Stimulated activated naive CD8-positive, alpha-beta T cell treated with anti-CD3 and anti-CD28 coated beads, Interleukin-15, amount 100 ng/mL, for 72 hours (primary cell): ENCODE data around the gene MAEA.

Experiments
- ATAC-seq: fragments of 150-1000 bp; cut with Tn5 transposase; 2 replicates; pipeline ENCODE4 v1.10.0; 2021; ENCODE audit warnings: mild to moderate bottlenecking, moderate library complexity
- DNase-seq, 2 donors: peaks; one replicate each; pipeline ENCODE4 v3.0.0; 2021 to 2022
- H3K27ac Mint-ChIP-seq, 2 donors: one replicate each; pipeline ENCODE4 v1.8.0; 2022; ENCODE audit warnings: mild to moderate bottlenecking in 2 of 2, mixed read lengths in 2 of 2, moderate library complexity in 2 of 2
- H3K27me3 Mint-ChIP-seq: one replicate; pipeline ENCODE4 v1.8.0; 2022; ENCODE audit warnings: mixed read lengths
- H3K4me1 Mint-ChIP-seq: one replicate; pipeline ENCODE4 v1.8.0; 2022; ENCODE audit warnings: mild to moderate bottlenecking, mixed read lengths
- H3K4me3 Mint-ChIP-seq, 2 donors: one replicate each; pipeline ENCODE4 v1.8.0; 2022; ENCODE audit warnings: mild to moderate bottlenecking in 2 of 2, mixed read lengths in 2 of 2, moderate library complexity in 1 of 2
- H3K9me3 Mint-ChIP-seq, 2 donors: one replicate each; pipeline ENCODE4 v1.8.0; 2022; ENCODE audit warnings: mixed read lengths in 2 of 2

MAEA gene

DNA sequence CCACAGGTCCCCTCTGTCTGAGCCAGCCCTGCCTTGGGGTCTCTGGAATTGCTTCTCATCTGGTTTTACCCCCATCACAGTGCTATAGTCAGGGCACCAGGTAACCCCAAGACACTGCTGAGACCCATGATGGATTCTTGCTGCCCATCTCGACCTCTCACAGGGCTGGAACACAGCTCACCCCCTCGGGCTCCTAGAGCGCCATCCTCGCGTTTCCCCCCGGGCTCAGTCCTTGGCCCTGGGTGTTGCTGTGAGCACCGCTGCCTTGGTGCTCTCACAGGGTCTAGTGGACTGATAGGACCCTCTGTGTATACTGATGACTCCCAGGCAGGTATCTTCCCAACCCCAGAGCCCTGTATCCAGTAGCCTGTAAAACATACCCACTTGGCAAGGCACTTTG is 8.8 kb downstream of the MAEA start:
- no peaks in the 10 kb centered on the region for H3K9me3 Mint-ChIP-seq
- DNase-seq (no peak), ATAC-seq (no peak)
- H3K27ac Mint-ChIP-seq = peak overlapping the region in 1 of 2 donors; percentile 30
- no peak overlapping the region for H3K4me3 Mint-ChIP-seq
- H3K4me1 Mint-ChIP-seq = peaks cover 73% of the 10 kb centered on the region
- H3K27me3 Mint-ChIP-seq = no peaks in the 10 kb centered on the region

DNA sequence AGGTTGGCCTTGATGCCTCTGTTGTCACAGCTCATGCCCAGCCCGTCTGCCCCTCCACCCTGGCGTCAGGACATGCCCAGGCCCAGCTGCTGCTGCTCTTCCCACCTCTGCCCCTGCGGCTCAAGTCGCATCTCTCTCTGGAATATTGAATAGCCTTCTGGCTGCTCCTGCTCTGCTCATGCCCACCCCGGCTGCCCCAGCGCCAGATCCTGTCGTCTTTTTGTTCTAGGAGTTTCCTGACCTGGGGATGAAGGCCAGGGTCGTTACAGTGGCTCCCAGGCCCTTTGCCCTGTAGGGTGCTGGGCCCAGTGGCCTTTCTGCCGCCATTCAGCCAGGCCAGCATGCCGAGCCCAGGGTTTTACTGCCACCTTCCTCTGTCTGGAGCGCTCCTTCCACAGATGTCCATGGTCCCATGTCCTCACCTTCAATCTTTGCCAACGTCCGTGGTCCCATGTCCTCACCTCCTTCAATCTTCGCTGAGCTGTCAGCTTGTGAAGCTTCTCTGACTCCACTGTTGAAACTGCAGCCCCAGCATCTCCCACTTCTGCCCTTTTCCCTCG is 9.7 kb downstream of the MAEA start:
- no peaks in the 10 kb centered on the region for H3K27me3 Mint-ChIP-seq
- peaks cover 64% of the 10 kb centered on the region for H3K4me1 Mint-ChIP-seq
- ATAC-seq (no peak), DNase-seq (no peak)
- peak overlapping the region; percentile 86 to 92 for H3K27ac Mint-ChIP-seq
- no peaks in the 10 kb centered on the region for H3K9me3 Mint-ChIP-seq
- H3K4me3 Mint-ChIP-seq = no peak overlapping the region

DNA sequence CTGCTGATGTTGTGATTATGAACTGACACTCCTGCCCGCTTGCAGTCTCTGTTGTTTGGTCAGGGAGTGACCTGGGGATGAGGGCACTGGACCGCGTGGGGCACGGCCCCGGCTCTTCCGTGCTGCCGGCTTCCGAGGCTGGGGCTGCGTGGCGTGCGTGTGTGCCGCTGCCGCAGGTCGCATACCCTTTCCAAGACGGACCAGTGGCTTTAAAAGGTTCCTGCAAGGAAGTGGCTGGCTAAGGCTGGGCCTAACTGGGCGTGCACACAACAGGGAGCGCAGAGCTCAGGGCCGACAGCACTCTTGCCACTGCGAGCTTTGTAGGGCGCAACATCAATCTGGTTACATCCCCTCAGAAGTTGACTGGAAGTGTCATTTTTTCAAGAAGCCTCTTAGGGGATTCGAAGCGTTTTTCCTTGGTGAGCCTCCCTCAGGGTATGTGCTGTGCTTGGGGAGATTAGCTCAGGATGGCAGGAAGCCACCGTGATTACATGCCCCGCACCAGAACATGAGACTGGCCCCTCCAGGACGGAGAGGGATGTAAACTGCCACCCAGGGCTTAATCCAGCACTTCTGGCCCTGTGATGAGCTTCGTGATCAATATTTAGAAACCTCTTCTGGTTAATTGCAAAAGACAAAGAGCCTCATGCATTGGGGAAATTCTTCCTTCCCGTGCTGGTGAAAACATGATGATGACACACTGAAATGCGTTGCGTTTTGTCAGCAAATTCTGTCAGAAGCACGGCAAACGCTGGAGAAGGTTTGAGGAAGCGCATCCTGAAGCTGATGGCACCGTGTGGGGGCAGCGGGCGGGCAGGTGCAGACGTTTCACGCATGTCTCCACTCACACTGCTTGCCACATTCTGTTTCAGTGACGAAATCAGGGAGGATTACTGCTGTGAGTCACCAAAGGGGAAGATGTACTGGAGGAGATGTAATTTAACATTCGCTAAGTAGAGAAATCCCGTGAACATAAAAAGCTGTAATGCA is 11.1 kb downstream of the MAEA start:
- no peaks in the 10 kb centered on the region for H3K27me3 Mint-ChIP-seq
- DNase-seq (no peak), ATAC-seq (no peak)
- H3K9me3 Mint-ChIP-seq = no peaks in the 10 kb centered on the region
- peaks cover 65% of the 10 kb centered on the region for H3K4me1 Mint-ChIP-seq
- H3K27ac Mint-ChIP-seq = peak overlapping the region; percentile 42 to 76
- no peak overlapping the region for H3K4me3 Mint-ChIP-seq

DNA sequence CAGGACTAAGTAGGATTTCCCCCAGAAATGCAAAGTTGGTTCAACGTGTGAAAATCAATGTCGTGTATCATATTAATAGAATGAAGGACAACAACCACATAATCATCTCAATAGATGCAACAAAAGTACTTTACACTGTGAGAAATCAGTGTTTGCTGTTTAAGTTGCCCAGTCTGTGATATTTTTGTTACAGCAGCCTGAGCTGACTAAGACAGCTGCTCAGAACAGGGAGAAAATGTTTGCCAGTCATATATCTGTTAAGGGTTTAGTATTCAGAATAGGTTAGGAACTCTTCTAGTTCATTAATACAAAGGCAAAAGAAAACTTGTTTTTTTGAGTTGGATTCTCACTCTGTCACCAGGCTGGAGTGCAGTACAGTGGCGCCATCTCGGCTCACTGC is 12.5 kb downstream of the MAEA start:
- peaks cover 69% of the 10 kb centered on the region for H3K4me1 Mint-ChIP-seq
- H3K27me3 Mint-ChIP-seq = no peaks in the 10 kb centered on the region
- no peak for ATAC-seq
- DNase-seq = no peak
- no peak overlapping the region for H3K4me3 Mint-ChIP-seq
- no peaks in the 10 kb centered on the region for H3K9me3 Mint-ChIP-seq
- no peak overlapping the region for H3K27ac Mint-ChIP-seq

DNA sequence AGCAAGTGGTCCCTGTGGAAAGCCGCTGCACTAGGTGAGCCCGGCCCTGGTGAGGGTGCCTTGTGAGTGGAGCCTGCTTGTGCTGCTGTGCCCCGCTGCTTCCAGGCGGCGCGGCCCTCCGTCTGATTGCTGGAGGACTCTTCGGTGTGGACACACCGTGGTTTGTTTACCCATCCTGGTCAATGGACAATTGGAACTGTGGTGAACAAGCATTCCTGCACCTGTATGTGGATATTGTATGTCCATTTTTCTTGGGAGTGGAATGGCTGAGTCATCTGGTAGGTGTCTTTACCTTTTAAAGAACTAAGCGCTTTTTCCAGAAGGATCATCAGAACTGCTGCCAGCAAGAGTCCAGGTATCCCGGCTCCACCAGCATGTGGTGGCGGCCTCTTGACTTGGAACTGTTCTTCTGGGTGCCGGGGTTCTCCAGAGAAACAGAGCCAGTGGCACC is 15.6 kb downstream of the MAEA start:
- Mint-ChIP-seq H3K27me3 (no peaks in the 10 kb centered on the region), H3K4me3 (peak overlapping the region in 1 of 2 donors; percentile 64), H3K27ac (peak overlapping the region in 1 of 2 donors; percentile 57), H3K4me1 (peaks cover 69% of the 10 kb centered on the region), H3K9me3 (no peaks in the 10 kb centered on the region)
- DNase-seq = no peak
- no peak for ATAC-seq

DNA sequence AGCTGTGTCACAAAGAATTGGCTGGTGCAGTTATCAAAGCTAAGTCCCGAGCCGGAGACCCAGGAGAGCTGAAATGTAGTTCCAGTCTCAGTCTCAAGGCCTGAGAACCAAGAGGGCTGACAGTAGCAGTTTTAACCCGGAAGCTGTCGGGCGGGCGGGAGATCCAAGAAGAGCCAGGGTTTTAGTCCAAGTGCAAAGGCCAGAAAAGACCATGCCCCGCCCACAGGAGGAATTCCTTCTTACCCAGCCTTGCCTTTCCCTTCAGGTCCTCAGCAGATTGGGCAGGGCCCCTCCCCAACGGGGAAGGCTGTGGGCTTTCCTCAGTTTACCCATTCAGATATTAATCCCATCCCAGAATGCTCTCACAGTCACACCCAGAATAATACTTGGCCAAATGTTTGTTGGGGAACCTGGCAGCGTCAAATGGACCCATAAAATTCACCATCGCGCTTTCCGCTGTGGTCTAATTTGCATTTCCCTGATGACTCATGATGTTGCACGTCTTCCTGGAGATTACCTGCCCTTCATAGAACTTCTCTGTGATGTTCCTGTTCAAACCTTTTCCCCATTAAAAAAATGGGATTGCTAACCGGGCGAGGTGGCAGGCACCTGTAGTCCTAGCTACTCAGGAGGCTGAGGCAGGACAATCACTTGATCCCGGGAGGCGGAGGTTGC is 16.2 kb downstream of the MAEA start:
- H3K4me1 Mint-ChIP-seq = peaks cover 69% of the 10 kb centered on the region
- DNase-seq = peak in 1 of 2 donors; percentile 46
- no peaks in the 10 kb centered on the region for H3K27me3 Mint-ChIP-seq
- peak overlapping the region; percentile 45 to 64 for H3K4me3 Mint-ChIP-seq
- ATAC-seq = peak; percentile 61
- H3K9me3 Mint-ChIP-seq = no peaks in the 10 kb centered on the region
- H3K27ac Mint-ChIP-seq = peak overlapping the region; percentile 60 to 84

DNA sequence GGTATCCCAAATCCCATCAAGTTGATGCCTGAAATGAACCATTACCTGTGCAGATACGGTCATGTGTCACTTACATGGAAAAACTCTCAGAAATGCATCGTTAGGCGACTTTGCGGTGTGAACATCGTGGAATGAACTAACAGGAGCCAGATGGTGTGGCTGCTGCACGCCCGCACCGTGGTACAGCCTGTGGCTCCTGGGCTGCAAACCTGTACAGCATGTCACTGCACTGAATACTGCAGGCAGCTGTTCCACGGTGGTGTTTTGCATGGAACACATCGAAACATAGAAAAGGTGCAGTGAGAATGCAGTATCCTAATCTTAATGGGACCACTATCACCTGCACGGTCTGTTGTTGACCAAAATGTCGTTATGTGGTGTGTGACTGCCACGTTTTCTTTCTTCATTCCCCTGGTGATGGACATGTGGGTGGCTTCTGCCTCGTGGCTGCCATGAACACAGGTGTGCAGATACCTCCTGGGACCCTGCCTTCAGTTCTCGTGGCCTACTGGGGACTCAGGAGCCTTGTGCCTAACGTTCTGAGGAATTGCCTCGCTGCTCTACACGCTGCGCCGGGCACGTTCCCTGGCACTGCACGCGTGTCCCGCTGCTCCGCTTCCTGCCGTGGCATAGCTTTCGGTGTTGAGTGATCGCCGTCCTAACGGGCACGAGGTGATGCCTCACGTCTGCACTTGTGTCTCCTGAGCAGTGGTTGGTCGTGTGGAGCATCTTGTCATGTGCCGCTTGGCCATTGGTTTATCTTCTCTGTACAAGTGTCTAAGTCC is 18.5 kb downstream of the MAEA start:
- no peaks in the 10 kb centered on the region for H3K27me3 Mint-ChIP-seq
- peaks cover 77% of the 10 kb centered on the region for H3K4me1 Mint-ChIP-seq
- H3K4me3 Mint-ChIP-seq = no peak overlapping the region
- H3K9me3 Mint-ChIP-seq = no peaks in the 10 kb centered on the region
- DNase-seq (no peak), ATAC-seq (no peak)
- H3K27ac Mint-ChIP-seq = peak overlapping the region in 1 of 2 donors; percentile 64

DNA sequence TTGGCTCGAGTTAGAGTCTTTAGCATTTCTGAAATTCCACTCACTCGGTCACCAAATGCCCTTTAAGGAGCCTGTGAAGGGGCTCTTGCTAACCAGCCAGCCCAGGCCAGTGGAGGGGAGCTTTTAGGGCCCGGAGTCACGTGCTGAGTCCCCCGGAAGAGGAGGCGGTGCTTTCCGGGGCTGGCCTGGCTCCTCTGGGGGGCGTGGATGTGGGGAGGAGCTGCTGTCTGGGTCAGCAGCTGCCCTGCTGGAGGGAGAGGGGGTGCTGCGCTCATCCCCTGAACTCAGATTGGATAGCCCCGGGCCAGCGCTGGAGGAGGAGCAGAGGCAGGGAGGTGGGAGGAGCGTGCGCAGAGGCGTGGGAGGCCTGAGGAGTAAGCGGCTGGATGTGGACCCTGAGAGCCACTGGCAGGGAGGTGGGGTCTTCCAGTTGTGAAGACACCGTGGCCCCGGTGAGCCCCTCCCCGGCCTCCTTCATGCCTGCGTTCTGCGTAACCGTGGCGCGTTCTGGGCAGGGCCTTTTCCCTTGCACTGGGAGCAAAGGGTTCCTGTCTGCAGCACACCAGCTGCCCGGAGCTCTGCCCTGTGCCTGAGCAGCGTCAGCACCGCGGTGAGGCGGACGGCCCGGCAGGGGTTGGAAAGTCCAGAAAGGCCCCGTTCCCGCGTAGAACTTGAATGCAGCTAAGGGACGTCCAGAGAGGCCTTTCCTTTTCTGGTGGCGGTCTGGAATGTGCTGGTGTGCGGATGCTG is 19.7 kb downstream of the MAEA start:
- peaks cover 77% of the 10 kb centered on the region for H3K4me1 Mint-ChIP-seq
- ATAC-seq (peak; percentile 80), DNase-seq (peak; percentile 47 to 54)
- peak overlapping the region; percentile 48 to 86 for H3K27ac Mint-ChIP-seq
- H3K27me3 Mint-ChIP-seq = no peaks in the 10 kb centered on the region
- no peaks in the 10 kb centered on the region for H3K9me3 Mint-ChIP-seq
- H3K4me3 Mint-ChIP-seq = peak overlapping the region; percentile 74 to 86

DNA sequence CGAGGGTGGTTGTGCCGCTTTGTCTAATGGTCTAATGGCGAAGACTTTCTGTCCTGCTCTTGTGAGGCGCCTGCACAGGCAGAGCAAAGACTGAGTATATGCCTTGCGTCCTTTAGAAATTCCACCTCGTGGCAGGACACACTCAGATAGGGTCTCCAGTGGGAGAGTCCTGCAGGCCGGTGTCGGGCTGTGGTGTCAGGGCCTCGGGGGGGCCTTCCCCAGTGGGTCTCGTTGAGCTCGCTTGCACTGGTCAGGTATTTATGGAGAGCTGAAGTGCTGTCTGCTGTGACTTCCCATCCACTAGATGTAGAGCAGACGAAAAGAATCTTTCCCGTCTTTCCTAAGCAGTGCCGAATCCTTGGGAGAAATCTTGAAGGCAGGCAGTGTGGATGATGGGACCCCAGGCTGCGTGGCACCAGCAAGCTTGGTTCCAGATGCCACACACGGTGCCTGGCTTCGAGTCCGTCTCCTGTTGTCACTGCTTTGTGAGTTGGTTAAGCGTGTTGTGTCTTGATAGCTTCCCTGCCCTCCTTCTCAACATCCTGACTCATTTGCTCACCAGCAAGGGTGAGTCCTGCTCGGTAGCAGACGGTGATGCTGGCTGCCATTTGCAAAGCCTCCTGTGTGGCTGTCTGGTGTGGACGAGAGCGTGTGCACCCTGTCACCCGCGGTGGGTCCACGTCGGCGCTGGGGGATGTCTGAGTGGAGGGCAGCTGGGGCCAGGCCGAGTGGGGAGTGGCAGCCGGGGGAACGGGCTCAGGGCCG is 20.5 kb downstream of the MAEA start:
- no peaks in the 10 kb centered on the region for H3K27me3 Mint-ChIP-seq
- H3K4me3 Mint-ChIP-seq = peak overlapping the region; percentile 22 to 86
- H3K27ac Mint-ChIP-seq = no peak overlapping the region
- no peak for DNase-seq
- no peak for ATAC-seq
- no peaks in the 10 kb centered on the region for H3K9me3 Mint-ChIP-seq
- peaks cover 74% of the 10 kb centered on the region for H3K4me1 Mint-ChIP-seq

DNA sequence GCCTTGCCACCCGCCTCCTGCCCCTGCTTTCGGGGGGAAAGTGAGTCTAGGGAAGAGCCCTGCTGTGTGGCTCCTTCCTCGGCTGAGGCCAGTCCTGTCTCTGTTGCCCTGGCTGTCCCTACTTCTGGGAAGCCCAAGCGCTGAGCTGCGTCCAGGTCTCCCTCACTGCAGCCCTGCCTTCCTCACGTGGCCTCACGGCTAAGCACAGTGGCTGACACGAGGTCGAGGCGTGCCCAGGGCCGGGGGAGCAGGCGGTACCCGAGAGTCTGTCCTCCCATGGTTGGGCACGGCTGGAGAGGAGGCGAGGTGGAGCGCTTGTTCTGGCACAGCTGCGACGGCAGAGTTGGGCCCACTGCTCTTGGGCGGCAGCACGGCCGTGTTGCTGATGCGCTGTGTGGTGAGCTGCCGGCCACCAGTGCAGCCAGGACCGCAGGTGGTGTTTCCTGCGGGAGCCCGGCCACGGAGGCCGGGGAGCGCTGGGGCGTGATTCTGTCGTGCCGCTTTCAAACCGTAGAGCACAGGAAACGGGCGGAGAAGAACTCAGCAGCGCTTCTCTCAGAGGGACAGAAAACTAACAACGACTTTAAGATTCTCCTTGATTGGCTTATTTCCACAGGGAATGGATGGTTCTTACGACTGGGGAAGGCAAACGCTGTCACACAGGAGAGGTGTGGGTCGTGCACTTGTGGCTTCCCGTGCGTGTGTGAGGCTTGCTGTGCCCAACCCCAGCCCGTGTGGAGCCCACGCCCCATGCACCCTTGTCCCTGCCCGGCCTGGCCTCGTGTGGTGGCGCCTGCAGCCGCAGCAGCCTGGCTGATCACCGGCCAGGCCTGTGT is 21.3 kb downstream of the MAEA start:
- ATAC-seq (no peak), DNase-seq (no peak)
- H3K27me3 Mint-ChIP-seq = no peaks in the 10 kb centered on the region
- H3K9me3 Mint-ChIP-seq = no peaks in the 10 kb centered on the region
- H3K4me1 Mint-ChIP-seq = peaks cover 74% of the 10 kb centered on the region
- H3K27ac Mint-ChIP-seq = peak overlapping the region in 1 of 2 donors; percentile 63
- peak overlapping the region in 1 of 2 donors; percentile 86 for H3K4me3 Mint-ChIP-seq

DNA sequence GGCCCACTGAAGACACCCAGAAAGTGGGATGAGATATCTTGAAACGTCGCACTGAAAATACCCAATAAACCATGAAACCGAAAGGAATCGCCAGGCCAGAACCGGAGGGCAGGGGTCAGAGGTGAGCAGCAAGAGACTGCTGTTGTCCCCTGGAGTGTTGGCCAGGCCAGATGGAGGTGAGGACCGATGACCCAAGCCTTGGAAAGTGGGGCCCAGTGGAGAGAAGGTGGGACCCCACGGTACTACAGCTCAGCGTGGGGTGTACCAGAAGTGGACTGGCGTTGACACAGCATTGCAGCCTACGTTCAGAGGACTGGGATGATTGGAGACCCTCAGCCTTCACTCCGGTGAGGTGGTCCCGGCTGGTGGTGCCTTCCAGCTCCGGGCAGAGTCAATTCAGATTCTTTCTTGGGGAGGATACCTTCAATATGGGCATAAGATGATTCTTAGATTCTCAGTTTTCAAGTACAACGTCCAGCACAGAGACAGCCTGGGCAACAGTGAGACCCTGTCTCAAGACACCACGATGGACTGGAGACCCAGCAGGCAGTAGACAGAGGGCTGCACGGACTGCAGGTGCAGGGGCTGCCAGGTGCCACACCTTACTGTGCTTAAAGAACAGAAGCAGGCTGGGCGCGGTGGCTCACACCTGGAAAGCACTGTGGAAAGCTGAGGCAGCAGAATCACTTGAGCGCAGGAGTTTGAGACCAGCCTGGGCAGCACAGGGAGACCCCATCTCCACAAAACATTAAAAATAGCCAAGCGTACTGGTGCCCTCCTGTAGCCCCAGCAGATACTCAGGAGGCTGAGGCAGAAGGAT is 23.3 kb downstream of the MAEA start:
- no peak overlapping the region for H3K4me3 Mint-ChIP-seq
- H3K9me3 Mint-ChIP-seq = no peaks in the 10 kb centered on the region
- DNase-seq (no peak), ATAC-seq (no peak)
- no peak overlapping the region for H3K27ac Mint-ChIP-seq
- no peaks in the 10 kb centered on the region for H3K27me3 Mint-ChIP-seq
- peaks cover 66% of the 10 kb centered on the region for H3K4me1 Mint-ChIP-seq

DNA sequence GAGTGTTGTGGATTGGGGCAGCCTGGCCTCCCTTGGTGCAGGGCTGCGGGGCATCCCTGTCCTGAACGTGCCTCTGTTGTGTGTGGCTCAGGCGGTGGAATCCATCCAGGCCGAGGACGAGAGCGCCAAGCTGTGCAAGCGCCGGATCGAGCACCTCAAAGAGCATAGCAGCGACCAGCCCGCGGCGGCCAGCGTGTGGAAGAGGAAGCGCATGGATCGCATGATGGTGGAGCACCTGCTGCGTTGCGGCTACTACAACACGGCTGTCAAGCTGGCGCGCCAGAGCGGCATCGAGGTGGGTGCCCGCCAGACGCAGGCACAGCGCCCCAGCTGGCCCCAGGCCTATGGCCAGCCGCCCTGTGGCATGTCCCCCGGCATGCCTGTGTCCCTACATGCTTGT is 25.6 kb downstream of the MAEA start:
- H3K4me3 Mint-ChIP-seq = peak overlapping the region in 1 of 2 donors; percentile 21
- peak; percentile 8 for ATAC-seq
- H3K27ac Mint-ChIP-seq = peak overlapping the region in 1 of 2 donors; percentile 5
- no peaks in the 10 kb centered on the region for H3K27me3 Mint-ChIP-seq
- peaks cover 47% of the 10 kb centered on the region for H3K4me1 Mint-ChIP-seq
- no peak for DNase-seq
- no peaks in the 10 kb centered on the region for H3K9me3 Mint-ChIP-seq
